Endodermal cell (in vitro differentiated cells): ENCODE measurements around the gene CEP76. TPM values are rescaled to one million over a fixed set of nuclear protein-coding genes. Genes with fewer than 3 reads are reported as not detected.

Source experiments
- DNase-seq: peaks from one replicate; pipeline ENCODE4 v3.0.0-alpha.2; 2017
- H3K27ac ChIP-seq: 2 replicates; pipeline ENCODE4 v1.5.1; 2013; ENCODE audit warnings: mild to moderate bottlenecking, low read depth, low read length, moderate library complexity
- H3K27me3 ChIP-seq: 2 replicates; pipeline ENCODE4 v1.6.1; 2013; ENCODE audit warnings: mild to moderate bottlenecking, low read length, moderate library complexity; ENCODE audit not compliant: insufficient read depth, control insufficient read depth, poor library complexity, severe bottlenecking
- H3K36me3 ChIP-seq: 2 replicates; pipeline ENCODE4 v1.7.0; 2013; ENCODE audit warnings: mild to moderate bottlenecking, low read length, moderate library complexity; ENCODE audit not compliant: control insufficient read depth, insufficient read depth
- H3K4me1 ChIP-seq: one replicate; pipeline ENCODE4 v1.7.0; 2013; ENCODE audit warnings: low read length; ENCODE audit not compliant: control insufficient read depth, insufficient read depth
- H3K4me3 ChIP-seq: 2 replicates; pipeline ENCODE4 v1.5.1; 2013; ENCODE audit warnings: mild to moderate bottlenecking, low read length, moderate library complexity
- H3K9ac ChIP-seq: 2 replicates; pipeline ENCODE4 v1.6.1; 2013; ENCODE audit warnings: mild to moderate bottlenecking, low read length, moderate library complexity; ENCODE audit not compliant: poor library complexity, severe bottlenecking; ENCODE audit errors: extremely low read depth
- H3K9me3 ChIP-seq: 2 replicates; pipeline ENCODE4 v1.6.1; 2013; ENCODE audit warnings: mild to moderate bottlenecking, low read length, moderate library complexity; ENCODE audit not compliant: control insufficient read depth
- H3K27ac Mint-ChIP-seq: 2 replicates; pipeline ENCODE4 v1.8.0; 2020; ENCODE audit warnings: mixed read lengths
- H3K27me3 Mint-ChIP-seq: 2 replicates; pipeline ENCODE4 v1.8.0; 2021; ENCODE audit warnings: mild to moderate bottlenecking, mixed read lengths; ENCODE audit not compliant: insufficient read depth
- H3K36me3 Mint-ChIP-seq: 2 replicates; pipeline ENCODE4 v1.8.0; 2020; ENCODE audit warnings: low read depth, mixed read lengths
- H3K4me1 Mint-ChIP-seq: 2 replicates; pipeline ENCODE4 v1.8.0; 2020; ENCODE audit warnings: mixed read lengths
- H3K4me3 Mint-ChIP-seq: 2 replicates; pipeline ENCODE4 v1.8.0; 2020; ENCODE audit warnings: mild to moderate bottlenecking, moderate library complexity, mixed read lengths
- H3K9me3 Mint-ChIP-seq: 2 replicates; pipeline ENCODE4 v1.8.0; 2020; ENCODE audit warnings: mild to moderate bottlenecking, mixed read lengths
- CTCF ChIP-seq: fragments of 200-600 bp; sonication (generic); conservative IDR thresholded peaks from 2 replicates; pipeline ENCODE4 v1.5.0; 2021; ENCODE audit warnings: antibody characterized with exemption, mild to moderate bottlenecking
- WGBS, 2 experiments: methylation state at CpG; one replicate each; pipeline versions ENCODE4 v1.1.5 to v1.1.7; 2013; ENCODE audit warnings: missing lambda C conversion rate in 2 of 2, mixed read lengths in 1 of 2; ENCODE audit not compliant: insufficient coverage in 1 of 2, insufficient read length in 1 of 2; 5-methylcytosine and 5-hydroxymethylcytosine counted together
- total RNA-seq, 2 donors: library from RNA; stranded (reverse); fragmentation: NEBNext Ultra II Directional in 1 of 2; extraction: Animal tissue kit (Norgen Biotek cat#: 25700) in 1 of 2; gene quantifications; 2 replicates in 1 of 2; 3 replicates in 1 of 2; pipeline ENCODE4 v1.2.1, GENCODE V29; 2021

The CEP76 gene
- total RNA-seq, 2 donors from 2014 or later = 17.8 to 19.2 TPM

DNA sequence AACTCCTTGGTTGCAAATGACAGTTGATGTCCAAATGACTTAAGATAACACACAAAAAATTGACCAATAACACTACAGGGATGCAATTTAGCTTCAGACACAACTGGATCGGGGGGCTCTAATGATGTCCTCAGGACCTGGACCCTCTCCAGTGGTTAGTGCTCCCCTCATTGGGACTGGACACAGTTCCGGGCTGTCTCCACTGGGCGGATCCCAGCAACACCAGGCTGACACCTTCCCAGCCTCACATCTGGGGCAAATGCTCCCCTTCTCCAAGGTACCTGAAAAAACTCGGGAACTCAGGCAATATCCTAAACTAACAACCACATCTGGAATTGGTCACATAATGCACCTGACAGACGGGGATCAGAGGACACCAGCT, 49.0 kb upstream of the CEP76 start:
- Mint-ChIP-seq H3K36me3 (no peaks in the 10 kb centered on the region), H3K27ac (no peak overlapping the region), H3K4me3 (no peak overlapping the region), H3K9me3 (no peaks in the 10 kb centered on the region), H3K27me3 (no peaks in the 10 kb centered on the region), H3K4me1 (no peaks in the 10 kb centered on the region)
- no peaks in the 10 kb centered on the region for H3K4me1 ChIP-seq
- no peak overlapping the region for H3K9ac ChIP-seq
- H3K27ac ChIP-seq = no peak overlapping the region
- TF ChIP-seq CTCF = no peak
- no peak for DNase-seq
- H3K27me3 ChIP-seq = no peaks in the 10 kb centered on the region
- WGBS, 2 experiments = 91 to 100% methylated on average over 3 to 5 of the region's 5 CpGs
- no peak overlapping the region for H3K4me3 ChIP-seq
- no peaks in the 10 kb centered on the region for H3K36me3 ChIP-seq
- H3K9me3 ChIP-seq = no peaks in the 10 kb centered on the region

DNA sequence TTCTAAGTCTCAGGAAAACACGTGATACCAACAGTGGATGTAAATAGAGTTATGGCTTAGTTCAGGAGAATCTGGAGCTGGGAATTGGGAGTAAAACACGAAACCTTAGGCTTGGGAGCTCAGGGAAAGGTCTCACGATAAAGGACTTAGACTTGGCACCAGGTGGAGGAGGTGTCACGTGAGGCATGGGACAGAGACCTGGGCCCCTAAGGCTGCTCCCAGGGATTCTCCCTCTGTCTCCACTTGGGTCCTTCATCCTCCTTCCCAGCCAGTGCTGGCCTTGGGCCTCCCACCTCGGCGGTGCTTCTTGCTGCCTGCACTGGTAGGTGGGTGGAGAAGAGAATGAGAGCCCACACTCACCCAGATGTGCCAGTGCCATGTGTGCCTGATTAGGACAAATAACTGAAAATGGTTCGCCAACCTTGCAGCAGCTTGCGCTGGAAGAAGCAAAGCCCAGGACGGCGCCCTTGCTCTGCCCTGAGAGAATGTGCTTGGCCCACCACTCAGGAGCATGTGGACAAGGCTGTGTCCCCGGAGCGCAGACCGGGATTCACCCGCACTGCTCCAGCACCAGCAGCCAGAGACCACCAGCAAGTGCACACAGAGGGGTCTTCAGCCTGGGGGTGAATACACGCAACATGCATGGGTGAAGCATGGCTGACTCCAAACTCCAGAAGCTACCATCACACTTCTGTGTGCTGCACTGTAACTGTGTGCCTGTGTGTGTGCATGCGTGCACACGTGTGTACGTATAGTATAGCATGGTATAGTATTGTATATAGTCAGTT, 48.4 kb upstream of the CEP76 start:
- no peaks in the 10 kb centered on the region for H3K9me3 Mint-ChIP-seq
- Histone ChIP-seq H3K4me1 (no peaks in the 10 kb centered on the region), H3K27me3 (no peaks in the 10 kb centered on the region), H3K27ac (no peak overlapping the region), H3K9me3 (no peaks in the 10 kb centered on the region), H3K36me3 (no peaks in the 10 kb centered on the region), H3K9ac (no peak overlapping the region), H3K4me3 (no peak overlapping the region)
- no peak for TF ChIP-seq CTCF
- no peak overlapping the region for H3K4me3 Mint-ChIP-seq
- H3K27me3 Mint-ChIP-seq = no peaks in the 10 kb centered on the region
- WGBS, 2 experiments = 96% methylated on average over 15 to 18 of the region's 18 CpGs
- no peaks in the 10 kb centered on the region for H3K36me3 Mint-ChIP-seq
- no peak overlapping the region for H3K27ac Mint-ChIP-seq
- no peak for DNase-seq
- H3K4me1 Mint-ChIP-seq = no peaks in the 10 kb centered on the region

DNA sequence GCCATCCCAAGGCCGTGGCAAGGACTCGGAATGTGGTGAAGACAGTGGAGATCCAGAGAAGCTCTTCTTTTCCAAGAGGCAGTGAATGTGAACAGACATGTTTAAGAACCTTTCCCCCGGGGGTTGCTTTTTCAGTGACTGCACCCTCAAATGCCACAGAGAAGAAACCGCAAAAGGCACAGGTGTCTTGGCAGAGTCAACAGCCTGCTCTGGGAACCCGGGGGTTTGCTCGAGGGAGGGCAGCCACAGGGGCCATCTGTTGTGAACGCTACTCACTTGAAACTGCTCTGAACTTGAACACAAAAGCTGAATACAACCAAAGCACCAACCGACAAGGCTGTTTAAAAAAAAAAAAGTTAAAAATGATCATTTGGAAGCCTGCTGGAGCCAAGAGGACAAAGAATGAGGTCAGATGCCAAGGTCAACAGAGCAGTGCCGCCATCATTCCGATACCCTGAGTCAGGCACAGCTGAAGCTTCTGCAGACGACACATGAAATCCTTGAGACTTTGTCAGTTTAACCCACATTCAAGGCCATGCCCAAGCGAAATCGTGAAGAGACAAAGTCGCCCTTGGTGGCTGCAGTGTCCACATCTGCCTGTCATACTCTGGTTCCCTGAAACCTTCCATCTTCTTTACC, 47.7 kb upstream of the CEP76 start:
- no peak overlapping the region for H3K4me3 Mint-ChIP-seq
- no peak overlapping the region for H3K27ac ChIP-seq
- no peaks in the 10 kb centered on the region for H3K27me3 Mint-ChIP-seq
- H3K9me3 Mint-ChIP-seq = no peaks in the 10 kb centered on the region
- no peak for TF ChIP-seq CTCF
- H3K4me1 ChIP-seq = no peaks in the 10 kb centered on the region
- no peaks in the 10 kb centered on the region for H3K4me1 Mint-ChIP-seq
- no peak for DNase-seq
- no peaks in the 10 kb centered on the region for H3K27me3 ChIP-seq
- no peaks in the 10 kb centered on the region for H3K36me3 ChIP-seq
- WGBS, 2 experiments = 90 to 92% methylated on average over 11 to 14 of the region's 14 CpGs
- no peaks in the 10 kb centered on the region for H3K36me3 Mint-ChIP-seq
- H3K4me3 ChIP-seq = no peak overlapping the region
- H3K27ac Mint-ChIP-seq = no peak overlapping the region
- no peak overlapping the region for H3K9ac ChIP-seq
- no peaks in the 10 kb centered on the region for H3K9me3 ChIP-seq
